ENCODE measurements around the gene DYNLRB2. TPM values are rescaled to one million over a fixed set of nuclear protein-coding genes. Genes with fewer than 3 reads are reported as not detected.

Gene DYNLRB2
- total and polyA plus RNA-seq, 2 donors from 2014 or later = 2.7 to 22.1 TPM

GRCh38 chr16:80500961-80501525 is 39.8 kb upstream of the DYNLRB2 start:
- Histone ChIP-seq H3K27ac (ENCODE audit: low read depth in 2 of 2, low read length in 2 of 2) (no peak overlapping the region), H3K9ac (ENCODE audit: low read length in 3 of 3) (no peak overlapping the region), H3K4me3 (ENCODE audit: low read length in 3 of 3) (no peak overlapping the region), H3K4me1 (ENCODE audit: control insufficient read depth in 2 of 3, insufficient read depth in 2 of 3, low read depth in 1 of 3, low read length in 3 of 3) (no peaks in the 10 kb centered on the region), H3K9me3 (ENCODE audit: control insufficient read depth in 2 of 3, insufficient read depth in 1 of 3, low read length in 3 of 3) (peaks cover 0 to 2% (median 0%) of the 10 kb centered on the region in 3 donors), H3K27me3 (ENCODE audit: control insufficient read depth, insufficient read depth, low read length) (no peaks in the 10 kb centered on the region), H3K36me3 (ENCODE audit: control insufficient read depth in 2 of 3, insufficient read depth in 3 of 3, low read length in 3 of 3) (no peaks in the 10 kb centered on the region)
- TF ChIP-seq CTCF (IDR thresholded peaks at IDR 0.05; ENCODE audit: borderline replicate concordance, extremely low read depth, insufficient read depth) = no peak
- DNase-seq (peak in 1 of 5 donors; percentile 42), FAIRE-seq (no peak)
- intact Hi-C loops (cut with DNase I) = no loop called here

DNA sequence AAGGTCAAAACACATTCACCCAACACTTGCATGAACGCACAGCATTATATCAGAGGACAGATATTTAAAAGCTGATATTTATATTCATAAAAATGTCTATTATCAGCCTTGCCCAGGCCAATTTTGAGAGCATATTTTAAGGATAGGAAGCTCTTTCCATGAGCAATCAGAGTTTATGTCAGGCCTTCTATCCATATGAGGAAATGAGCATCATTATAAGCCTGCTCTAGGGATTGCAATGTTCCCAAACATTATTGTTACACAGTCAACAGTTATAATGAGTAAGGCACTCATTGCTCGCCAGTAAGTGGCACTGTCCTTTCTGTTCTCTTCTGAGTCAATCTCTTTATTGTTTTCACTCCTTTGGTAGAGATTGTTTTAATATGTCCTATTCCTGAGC is 37.7 kb upstream of the DYNLRB2 start:
- no peak for FAIRE-seq
- H3K36me3 ChIP-seq (ENCODE audit: control insufficient read depth in 2 of 3, insufficient read depth in 3 of 3, low read length in 3 of 3) = no peaks in the 10 kb centered on the region
- no peaks in the 10 kb centered on the region for H3K27me3 ChIP-seq (ENCODE audit: control insufficient read depth, insufficient read depth, low read length)
- peaks cover 0 to 2% (median 0%) of the 10 kb centered on the region in 3 donors for H3K9me3 ChIP-seq (ENCODE audit: control insufficient read depth in 2 of 3, insufficient read depth in 1 of 3, low read length in 3 of 3)
- intact Hi-C loops (cut with DNase I) = no loop called here
- no peak for TF ChIP-seq CTCF (IDR thresholded peaks at IDR 0.05; ENCODE audit: borderline replicate concordance, extremely low read depth, insufficient read depth)
- DNase-seq = no peak
- H3K27ac ChIP-seq (ENCODE audit: low read depth in 2 of 2, low read length in 2 of 2) = no peak overlapping the region
- no peak overlapping the region for H3K4me3 ChIP-seq (ENCODE audit: low read length in 3 of 3)
- H3K9ac ChIP-seq (ENCODE audit: low read length in 3 of 3) = no peak overlapping the region
- H3K4me1 ChIP-seq (ENCODE audit: control insufficient read depth in 2 of 3, insufficient read depth in 2 of 3, low read depth in 1 of 3, low read length in 3 of 3) = no peaks in the 10 kb centered on the region

- Histone ChIP-seq H3K9ac (ENCODE audit: low read length in 3 of 3) (no peak overlapping the region), H3K4me3 (ENCODE audit: low read length in 3 of 3) (no peak overlapping the region), H3K9me3 (ENCODE audit: control insufficient read depth in 2 of 3, insufficient read depth in 1 of 3, low read length in 3 of 3) (no peaks in the 10 kb centered on the region), H3K27ac (ENCODE audit: low read depth in 2 of 2, low read length in 2 of 2) (no peak overlapping the region), H3K27me3 (ENCODE audit: control insufficient read depth, insufficient read depth, low read length) (no peaks in the 10 kb centered on the region), H3K4me1 (ENCODE audit: control insufficient read depth in 2 of 3, insufficient read depth in 2 of 3, low read depth in 1 of 3, low read length in 3 of 3) (no peaks in the 10 kb centered on the region), H3K36me3 (ENCODE audit: control insufficient read depth in 2 of 3, insufficient read depth in 3 of 3, low read length in 3 of 3) (no peaks in the 10 kb centered on the region)
- DNase-seq (peak in 1 of 5 donors; percentile 86), FAIRE-seq (no peak)
- TF ChIP-seq CTCF (IDR thresholded peaks at IDR 0.05; ENCODE audit: borderline replicate concordance, extremely low read depth, insufficient read depth) = no peak
- intact Hi-C loops (cut with DNase I) = no loop called here
Measured at GRCh38 chr16:80507538-80507937, 33.3 kb upstream of the DYNLRB2 start.

GRCh38 chr16:80509872-80510271 is 30.9 kb upstream of the DYNLRB2 start:
- intact Hi-C loops (cut with DNase I) = no loop called here
- no peak for TF ChIP-seq CTCF (IDR thresholded peaks at IDR 0.05; ENCODE audit: borderline replicate concordance, extremely low read depth, insufficient read depth)
- Histone ChIP-seq H3K4me3 (ENCODE audit: low read length in 3 of 3) (no peak overlapping the region), H3K27ac (ENCODE audit: low read depth in 2 of 2, low read length in 2 of 2) (no peak overlapping the region), H3K9me3 (ENCODE audit: control insufficient read depth in 2 of 3, insufficient read depth in 1 of 3, low read length in 3 of 3) (no peaks in the 10 kb centered on the region), H3K4me1 (ENCODE audit: control insufficient read depth in 2 of 3, insufficient read depth in 2 of 3, low read depth in 1 of 3, low read length in 3 of 3) (no peaks in the 10 kb centered on the region), H3K9ac (ENCODE audit: low read length in 3 of 3) (no peak overlapping the region), H3K36me3 (ENCODE audit: control insufficient read depth in 2 of 3, insufficient read depth in 3 of 3, low read length in 3 of 3) (no peaks in the 10 kb centered on the region), H3K27me3 (ENCODE audit: control insufficient read depth, insufficient read depth, low read length) (no peaks in the 10 kb centered on the region)
- DNase-seq (peak in 2 of 5 donors; percentile 24 to 56), FAIRE-seq (no peak)
